NCI-H524 treated with DMSO at 0.1 percent for 48 hours (cell line): Measurements from ENCODE around the gene ELSPBP1.
"Not testable (repeated sequence)": the region's sequence is repeated elsewhere in the genome, so short reads cannot be mapped to it uniquely, and the experiment has no call there.

Experiments used
- DNase-seq: peaks from one replicate; lab custom pipeline; 2025; lab: John Stamatoyannopoulos, UW

Gene ELSPBP1

DNA sequence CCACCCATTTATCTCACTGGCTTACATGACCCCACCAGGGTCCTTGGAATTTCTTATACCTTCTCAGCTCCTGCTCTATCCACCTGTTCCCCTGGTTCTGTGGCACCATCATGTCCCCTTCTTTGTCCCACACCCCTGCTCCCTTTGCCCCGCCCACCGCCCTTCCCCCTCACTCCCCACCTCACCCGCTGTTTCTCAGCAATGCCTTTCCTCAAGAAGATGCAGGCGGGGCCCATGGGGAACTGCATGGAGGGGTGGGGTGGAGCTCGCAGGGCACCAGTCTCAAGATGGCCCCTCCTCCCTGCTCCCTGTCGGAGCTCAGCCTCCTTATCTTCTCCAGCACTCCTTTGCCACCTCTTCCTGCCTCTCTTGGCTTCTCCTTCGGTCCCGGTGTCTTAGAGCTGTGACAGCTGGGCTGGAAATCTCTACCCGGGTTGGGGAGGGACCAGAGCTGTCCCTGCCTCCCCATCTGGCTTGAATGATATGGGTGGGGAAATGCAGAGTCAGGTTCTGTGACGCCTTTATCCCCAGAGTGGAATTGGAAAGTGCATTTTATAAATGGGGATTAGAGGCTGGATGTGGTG is 49.3 kb downstream of the ELSPBP1 start, which contains the start of gene CABP5:
CABP5 (minus strand) TSS at position 405 of the 584 bp plus-strand sequence; CDS start at position 248, 157 bp downstream.
- no peak for DNase-seq

DNA sequence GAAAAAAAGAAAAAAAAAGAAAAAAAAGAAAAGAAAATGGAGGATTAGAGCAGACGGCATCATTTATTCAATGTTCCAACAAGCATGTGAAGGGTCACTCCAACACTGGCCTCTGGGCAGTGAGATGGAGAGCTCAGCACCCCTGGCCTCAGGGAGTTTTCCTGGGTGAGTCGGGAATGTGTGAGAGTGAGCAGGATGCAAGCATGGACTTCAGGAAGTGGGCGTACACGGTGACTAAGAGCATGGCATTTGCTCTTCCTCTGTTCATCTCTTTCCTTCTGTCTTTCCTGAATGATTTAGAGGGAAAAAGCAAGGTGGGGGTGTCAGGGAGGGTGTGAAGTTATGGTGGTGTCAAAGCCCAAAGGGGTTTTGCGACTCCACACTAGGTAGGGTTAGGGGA is 50.1 kb downstream of the ELSPBP1 start:
- no peak for DNase-seq

DNA sequence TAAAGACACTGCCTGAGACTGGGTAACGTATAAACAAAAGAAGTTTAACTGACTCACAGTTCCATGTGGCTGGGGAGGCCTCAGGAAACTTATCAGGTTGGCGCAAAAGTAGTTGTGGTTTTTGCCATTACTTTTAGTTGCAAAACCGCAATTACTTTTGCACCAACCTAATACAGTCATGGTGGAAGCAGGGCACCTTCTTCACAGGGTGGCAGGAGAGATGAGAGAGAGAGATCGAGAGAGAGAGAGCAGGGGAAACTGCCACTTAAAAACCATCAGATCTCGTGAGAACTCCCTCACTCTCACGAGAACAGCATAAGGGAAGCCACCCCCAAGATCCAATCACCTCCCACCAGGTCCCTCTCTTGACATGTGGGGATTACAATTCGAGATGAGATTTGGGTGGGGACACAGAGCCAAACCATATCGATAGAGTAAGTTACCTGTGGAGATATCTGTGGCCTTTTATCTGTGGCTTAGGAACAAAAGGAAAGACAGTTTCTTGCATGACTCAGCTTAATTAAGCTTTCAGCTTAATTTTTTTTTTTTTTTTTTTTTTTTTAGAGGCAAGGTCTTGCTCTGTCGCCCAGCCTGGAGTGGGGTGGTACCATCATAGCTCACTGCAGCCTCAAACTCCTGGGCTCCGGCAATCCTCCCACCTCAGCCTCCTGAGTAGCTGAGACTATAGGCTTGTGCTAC is 57.1 kb downstream of the ELSPBP1 start:
- no peak for DNase-seq

DNA sequence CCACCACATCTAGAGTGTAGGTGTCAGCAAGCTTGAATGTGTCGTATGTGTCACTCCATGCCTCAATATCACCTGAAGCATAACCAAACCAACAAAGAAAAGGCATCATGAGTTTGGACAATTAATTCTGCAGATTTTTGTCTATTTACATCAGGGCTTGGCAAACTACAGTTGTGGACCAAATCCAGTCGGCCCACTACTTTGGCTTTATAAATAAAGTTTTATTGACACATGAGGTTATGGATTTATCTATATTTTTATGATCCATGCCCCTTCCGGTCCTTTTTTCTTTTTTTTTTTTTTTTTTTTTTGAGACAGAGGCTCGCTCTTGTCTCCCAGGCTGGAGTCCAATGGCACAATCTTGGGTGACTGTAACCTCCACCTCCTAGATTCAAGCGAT is 58.6 kb downstream of the ELSPBP1 start:
- no peak for DNase-seq

DNA sequence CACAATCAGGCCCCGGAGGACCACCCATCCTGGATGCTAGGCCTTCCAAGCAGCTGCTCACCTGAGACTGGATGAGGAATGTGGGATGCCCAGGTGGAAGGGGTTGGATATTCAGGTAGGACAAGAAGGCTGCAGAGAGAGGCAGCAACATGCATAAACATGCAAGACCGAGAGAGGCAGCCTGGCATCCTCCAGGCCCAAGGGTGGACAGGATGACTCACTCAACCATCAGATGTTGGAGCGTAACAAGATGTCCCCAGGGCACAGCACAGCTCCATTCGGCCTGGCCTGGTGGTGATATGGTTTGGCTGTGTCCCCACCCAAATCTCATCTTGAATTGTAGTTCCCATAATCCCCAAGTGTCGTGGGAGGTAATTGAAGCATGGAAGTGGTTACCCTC is 59.4 kb downstream of the ELSPBP1 start:
- DNase-seq: no peak

DNA sequence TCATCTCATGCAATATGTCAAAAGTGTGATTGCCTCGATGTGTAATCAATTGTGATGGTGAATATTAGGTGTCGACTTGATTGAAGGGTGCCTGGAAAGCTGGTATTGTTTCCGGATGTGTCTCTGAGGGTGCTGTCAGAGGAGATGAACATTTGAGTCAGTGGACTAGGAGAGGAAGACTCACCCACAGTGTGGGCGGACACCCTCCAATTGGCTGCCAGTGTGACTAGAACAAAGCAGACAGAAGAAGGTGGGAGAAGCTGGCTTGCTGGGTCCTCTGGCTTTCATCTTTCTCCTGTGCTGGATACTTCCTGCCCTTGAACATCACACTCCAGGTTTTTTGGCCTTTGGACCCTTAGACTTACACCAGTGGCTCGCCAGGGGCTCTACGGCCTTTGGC is 64.9 kb downstream of the ELSPBP1 start:
- DNase-seq: no peak

DNA sequence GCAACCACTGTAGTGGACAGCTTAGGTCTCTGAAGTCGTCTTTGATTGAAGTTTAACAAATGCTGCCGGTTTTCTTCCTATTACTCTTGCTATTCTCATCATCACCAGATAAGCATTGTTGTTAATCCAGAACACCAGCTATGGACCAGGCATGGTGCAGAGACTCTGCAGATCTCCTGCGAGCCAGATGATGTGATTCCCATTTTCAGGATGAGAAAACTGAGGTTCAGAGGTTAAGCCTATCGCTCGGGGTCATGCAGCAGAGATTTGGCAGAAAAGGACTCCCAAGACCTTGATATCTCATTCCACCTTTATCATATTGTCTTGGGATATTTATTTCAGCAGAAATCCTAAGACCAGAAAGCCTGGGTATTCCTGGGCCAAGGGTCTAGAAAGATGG is 65.9 kb downstream of the ELSPBP1 start:
- DNase-seq: no peak

DNA sequence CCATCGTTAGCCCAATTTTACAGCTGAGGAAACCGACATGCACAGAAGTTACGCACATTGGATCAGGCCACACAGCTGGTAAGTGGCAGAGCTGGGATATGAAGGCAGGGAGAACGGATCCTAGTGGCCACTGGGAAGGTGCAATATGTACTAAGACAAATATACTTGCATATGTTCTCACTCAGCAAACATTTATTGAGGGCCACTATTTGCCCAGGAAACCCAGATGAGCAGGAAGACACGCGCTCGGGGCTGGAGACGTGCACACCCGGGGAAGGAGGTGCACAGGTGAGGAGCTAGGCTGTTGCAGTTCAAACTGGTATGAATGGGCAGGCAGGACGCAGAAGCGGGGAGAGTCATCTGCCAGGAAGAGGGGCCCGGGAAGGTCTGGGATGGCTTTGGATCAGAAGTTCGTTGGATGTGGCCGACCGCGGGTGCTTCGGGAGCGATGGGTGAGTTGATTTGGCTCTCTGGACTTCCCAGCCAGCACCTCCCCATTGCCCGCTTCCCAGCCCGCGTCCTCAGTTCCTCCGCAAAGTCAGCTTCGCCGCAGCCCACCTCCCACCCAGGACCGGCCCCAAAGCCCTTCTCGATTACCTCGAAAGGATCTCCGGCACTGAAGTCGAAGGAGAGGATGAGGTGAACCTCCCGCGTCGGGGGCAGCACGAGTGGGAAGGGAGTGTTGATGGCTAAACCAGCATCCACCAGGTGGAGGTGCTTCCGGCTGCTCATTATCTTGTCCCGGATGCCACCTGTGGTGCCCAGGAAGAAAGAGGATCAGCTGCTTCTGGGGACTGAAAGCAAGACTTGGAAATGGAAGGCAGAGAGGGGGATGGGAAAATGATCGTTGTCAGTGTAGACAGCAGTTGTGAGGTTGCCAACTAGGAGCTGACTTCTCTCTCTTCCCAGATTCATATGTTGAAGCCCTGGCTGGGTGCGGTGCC is 67.2 kb downstream of the ELSPBP1 start:
- no peak for DNase-seq

DNA sequence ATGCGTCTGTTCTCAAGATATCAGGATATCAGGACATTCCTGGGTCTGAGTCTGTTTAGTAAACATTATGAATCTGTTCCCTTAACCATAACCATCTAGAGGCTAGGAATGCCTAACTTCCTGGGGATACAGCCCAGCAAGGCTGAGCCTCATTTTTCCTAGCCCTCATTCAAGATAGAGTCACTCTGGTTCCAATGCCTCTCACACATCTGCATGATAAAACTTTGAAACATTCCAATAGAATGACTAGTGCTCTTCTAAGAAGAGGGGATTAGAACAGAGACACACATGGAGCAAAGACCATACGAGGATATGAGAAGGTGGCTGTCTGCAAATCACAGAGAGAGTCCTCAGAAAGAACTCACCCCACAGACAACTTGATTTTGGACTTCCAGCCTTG is 70.1 kb downstream of the ELSPBP1 start:
- DNase-seq: no peak

DNA sequence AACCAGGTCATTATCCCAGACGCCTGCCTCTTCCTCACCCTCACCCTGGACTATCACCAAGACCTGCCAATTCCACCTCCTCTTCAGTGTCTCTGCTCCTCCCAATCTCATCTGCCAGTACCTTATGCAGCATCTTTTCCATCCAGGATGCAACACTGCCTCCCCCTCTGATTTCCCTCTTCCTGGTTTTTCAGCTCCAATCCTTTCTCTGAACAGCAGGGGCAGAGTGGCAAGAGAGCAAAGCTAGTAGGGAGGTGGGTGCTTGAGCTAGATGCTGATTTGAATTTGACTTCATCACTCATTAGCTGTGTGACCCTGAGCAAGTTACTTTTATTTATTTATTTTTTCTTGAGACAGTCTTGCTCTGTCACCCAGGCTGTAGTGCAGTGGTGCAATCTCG is 75.0 kb downstream of the ELSPBP1 start:
- no peak for DNase-seq

DNA sequence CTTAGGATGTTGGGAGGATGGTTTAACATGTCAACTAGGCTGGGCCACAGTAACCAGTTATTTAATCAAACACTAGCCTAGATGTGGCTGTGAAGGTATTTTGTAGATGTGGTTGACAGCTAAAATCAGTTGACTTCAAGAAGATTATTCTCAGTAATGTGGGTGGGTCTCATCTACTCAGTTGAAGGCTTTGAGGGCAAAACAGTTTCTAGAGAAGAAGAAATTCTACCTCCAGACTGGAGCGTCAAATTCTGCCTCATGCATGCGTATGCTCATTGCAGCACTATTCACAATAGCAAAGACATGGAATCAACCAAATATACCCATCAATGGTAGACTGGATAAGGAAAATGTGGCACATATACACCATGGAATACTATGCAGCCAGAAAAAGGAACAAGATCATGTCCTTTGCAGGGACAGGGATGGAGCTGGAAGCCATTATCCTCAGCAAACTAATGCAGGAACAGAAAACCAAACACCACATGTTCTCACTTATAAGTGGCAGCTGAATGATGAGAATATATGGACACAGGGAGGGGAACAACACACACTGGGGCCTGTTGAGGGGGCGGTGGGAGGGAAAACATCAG is 75.8 kb downstream of the ELSPBP1 start:
- not testable (repeated sequence) for DNase-seq
